ENCODE measurements around the gene PRICKLE1. TPM values are rescaled to one million over a fixed set of nuclear protein-coding genes. Genes with fewer than 3 reads are reported as not detected.
"Not testable (repeated sequence)": the region's sequence is repeated elsewhere in the genome, so short reads cannot be mapped to it uniquely, and the experiment has no call there.

Gene PRICKLE1
- polyA plus RNA-seq, 1 experiment, result 36.0 TPM

GRCh38 chr12:42550800-42551199 lies 38.7 kb downstream of the PRICKLE1 start:
- TF ChIP-seq CTCF (IDR thresholded peaks at IDR 0.05; ENCODE audit: low read depth, low read length), result no peak
- no peak for DNase-seq (ENCODE audit: low read depth, low spot score)
- Histone ChIP-seq H3K27me3 (ENCODE audit: control insufficient read depth, insufficient read depth, low read length) (no peaks in the 10 kb centered on the region), H3K9me3 (ENCODE audit: control insufficient read depth, insufficient read depth, low read length) (no peaks in the 10 kb centered on the region), H3K27ac (ENCODE audit: low read depth, low read length) (no peak overlapping the region), H3K4me3 (ENCODE audit: low read depth, low read length) (no peak overlapping the region)
- ChIA-PET POLR2A (no interaction called here), CTCF (no interaction called here)

GRCh38 chr12:42546709-42547108 lies 42.8 kb downstream of the PRICKLE1 start:
- Histone ChIP-seq H3K4me3 (ENCODE audit: low read depth, low read length) (no peak overlapping the region), H3K9me3 (ENCODE audit: control insufficient read depth, insufficient read depth, low read length) (no peaks in the 10 kb centered on the region), H3K27me3 (ENCODE audit: control insufficient read depth, insufficient read depth, low read length) (no peaks in the 10 kb centered on the region), H3K27ac (ENCODE audit: low read depth, low read length) (no peak overlapping the region)
- no peak for TF ChIP-seq CTCF (IDR thresholded peaks at IDR 0.05; ENCODE audit: low read depth, low read length)
- CTCF ChIA-PET, result interaction anchor here (1.3 kb wide), 1 partner anchor 18 kb away, joined by 3 read pairs; no protein-coding TSS in a partner anchor
- POLR2A ChIA-PET, result no interaction called here
- DNase-seq (ENCODE audit: low read depth, low spot score), result no peak

GRCh38 chr12:42541965-42542364 lies 47.6 kb downstream of the PRICKLE1 start:
- POLR2A ChIA-PET, result no interaction called here
- CTCF ChIA-PET, result interaction anchor here (2.3 kb wide), 1 partner anchor 27 kb away, joined by 9 read pairs; no protein-coding TSS in a partner anchor
- no peak for TF ChIP-seq CTCF (IDR thresholded peaks at IDR 0.05; ENCODE audit: low read depth, low read length)
- Histone ChIP-seq H3K9me3 (ENCODE audit: control insufficient read depth, insufficient read depth, low read length) (no peaks in the 10 kb centered on the region), H3K27ac (ENCODE audit: low read depth, low read length) (no peak overlapping the region), H3K4me3 (ENCODE audit: low read depth, low read length) (no peak overlapping the region), H3K27me3 (ENCODE audit: control insufficient read depth, insufficient read depth, low read length) (no peaks in the 10 kb centered on the region)
- no peak for DNase-seq (ENCODE audit: low read depth, low spot score)

GRCh38 chr12:42541308-42541707 lies 48.2 kb downstream of the PRICKLE1 start:
- DNase-seq (ENCODE audit: low read depth, low spot score); H3K27ac ChIP-seq (ENCODE audit: low read depth, low read length); H3K27me3 ChIP-seq (ENCODE audit: control insufficient read depth, insufficient read depth, low read length); H3K4me3 ChIP-seq (ENCODE audit: low read depth, low read length); H3K9me3 ChIP-seq (ENCODE audit: control insufficient read depth, insufficient read depth, low read length); POLR2A ChIA-PET: not testable (repeated sequence)
- CTCF ChIA-PET, result interaction anchor here (2.3 kb wide), 1 partner anchor 28 kb away, joined by 9 read pairs; no protein-coding TSS in a partner anchor

- CTCF ChIA-PET, result interaction anchor here (0.7 to 2.1 kb wide), 3 partner anchors 29 to 796 kb away, joined by 3 to 6 read pairs (median 3); no protein-coding TSS in a partner anchor
- POLR2A ChIA-PET, result no interaction called here
- no peak for DNase-seq (ENCODE audit: low read depth, low spot score)
- H3K27ac ChIP-seq (ENCODE audit: low read depth, low read length), result no peak overlapping the region
- H3K4me3 ChIP-seq (ENCODE audit: low read depth, low read length), result no peak overlapping the region
- no peaks in the 10 kb centered on the region for H3K9me3 ChIP-seq (ENCODE audit: control insufficient read depth, insufficient read depth, low read length)
- no peaks in the 10 kb centered on the region for H3K27me3 ChIP-seq (ENCODE audit: control insufficient read depth, insufficient read depth, low read length)
- no peak for TF ChIP-seq CTCF (IDR thresholded peaks at IDR 0.05; ENCODE audit: low read depth, low read length)
Measured at GRCh38 chr12:42539696-42540095, 49.9 kb downstream of the PRICKLE1 start.

All from AG04450 (cell line).